Effector memory CD4-positive, alpha-beta T cell (primary cell): ENCODE measurements around the gene ZFYVE9.

ENCODE experiments used
- DNase-seq, 3 donors: peaks; one replicate each; pipeline ENCODE4 v3.0.0-alpha.2; 2020
- H3K27ac ChIP-seq: 2 replicates; pipeline ENCODE4 v1.7.0; 2013; ENCODE audit warnings: mild to moderate bottlenecking, low read length, moderate library complexity; ENCODE audit not compliant: insufficient read depth, poor library complexity, severe bottlenecking
- H3K27me3 ChIP-seq: replicated peaks from 2 replicates; pipeline ENCODE4 v1.7.0; 2013; ENCODE audit warnings: mild to moderate bottlenecking, low read length; ENCODE audit not compliant: insufficient read depth, control insufficient read depth, poor library complexity, severe bottlenecking
- H3K36me3 ChIP-seq: 2 replicates; pipeline ENCODE4 v1.7.0; 2013; ENCODE audit warnings: mild to moderate bottlenecking, low read length, moderate library complexity; ENCODE audit not compliant: control insufficient read depth, insufficient read depth
- H3K4me1 ChIP-seq: 2 replicates; pipeline ENCODE4 v1.7.0; 2013; ENCODE audit warnings: low read length, mild to moderate bottlenecking; ENCODE audit not compliant: control insufficient read depth, insufficient read depth, poor library complexity, severe bottlenecking
- H3K4me3 ChIP-seq: 2 replicates; pipeline ENCODE4 v1.7.0; 2013; ENCODE audit warnings: low read length, low read depth, mild to moderate bottlenecking; ENCODE audit not compliant: insufficient read depth, poor library complexity, severe bottlenecking
- H3K9me3 ChIP-seq: 2 replicates; pipeline ENCODE4 v1.7.0; 2013; ENCODE audit warnings: mild to moderate bottlenecking, low read length, moderate library complexity; ENCODE audit not compliant: control insufficient read depth

ZFYVE9 gene

GRCh38 chr1:52352690-52353089 lies 210.8 kb downstream of the ZFYVE9 start:
- Histone ChIP-seq H3K9me3 (no peaks in the 10 kb centered on the region), H3K27me3 (no peaks in the 10 kb centered on the region), H3K36me3 (peaks cover 64% of the 10 kb centered on the region), H3K4me1 (no peaks in the 10 kb centered on the region), H3K4me3 (no peak overlapping the region), H3K27ac (no peak overlapping the region)
- no peak for DNase-seq

DNA sequence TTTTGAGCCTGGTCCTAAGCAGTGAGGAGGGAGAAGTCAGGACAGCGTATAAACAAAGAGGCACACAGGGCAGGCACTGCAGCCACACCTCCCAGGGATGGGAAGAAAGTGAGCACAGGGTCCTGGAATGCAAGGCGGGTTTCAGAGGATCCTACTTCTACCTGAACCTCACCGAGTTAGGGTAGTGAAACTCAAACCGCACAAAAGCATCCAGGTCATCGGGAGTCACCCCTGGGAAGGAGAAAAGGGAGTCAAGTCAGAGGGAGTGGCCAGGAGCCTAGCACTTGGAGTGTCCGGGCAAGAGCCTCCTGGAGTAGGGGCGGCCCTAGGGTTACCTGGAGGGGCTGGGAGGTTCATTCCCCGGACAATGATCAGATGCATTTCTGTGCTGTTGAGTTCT lies 213.5 kb downstream of the ZFYVE9 start:
- Histone ChIP-seq H3K9me3 (no peaks in the 10 kb centered on the region), H3K36me3 (peaks cover 92% of the 10 kb centered on the region), H3K4me1 (no peaks in the 10 kb centered on the region), H3K27me3 (no peaks in the 10 kb centered on the region), H3K27ac (no peak overlapping the region), H3K4me3 (no peak overlapping the region)
- no peak for DNase-seq

DNA sequence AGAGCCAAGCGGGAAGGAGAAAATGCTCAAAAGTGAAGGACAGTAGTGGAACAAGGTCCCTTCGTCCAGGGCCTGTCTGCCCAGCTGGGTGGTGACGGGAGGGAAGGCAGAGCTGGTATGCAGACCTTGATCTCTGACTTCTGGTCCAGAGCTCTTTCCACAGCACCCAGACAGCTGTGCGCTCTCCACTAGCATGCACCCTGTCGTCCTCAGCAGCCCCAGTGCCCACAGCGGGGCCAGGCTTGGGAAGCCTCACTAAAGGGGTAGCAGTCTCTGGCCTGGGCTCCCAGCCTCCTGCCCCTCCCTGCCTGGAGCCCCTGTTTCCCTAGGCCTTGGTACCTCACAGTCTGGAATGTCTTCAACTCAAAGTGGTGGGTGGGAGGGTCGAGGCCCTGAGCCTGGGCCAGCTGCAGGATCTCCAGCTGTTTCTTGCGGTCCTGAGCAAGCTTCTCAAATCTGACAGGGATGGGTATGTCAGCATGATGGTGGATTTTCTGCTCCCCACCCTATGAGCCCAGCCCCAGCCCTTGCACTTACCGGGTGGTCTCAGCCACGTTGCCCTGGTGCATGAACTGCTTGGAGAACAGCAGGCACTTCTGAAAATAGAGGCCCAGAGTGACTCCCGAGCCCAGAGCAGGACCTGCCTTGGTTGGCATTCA lies 214.1 kb downstream of the ZFYVE9 start:
- Histone ChIP-seq H3K4me1 (no peaks in the 10 kb centered on the region), H3K4me3 (no peak overlapping the region), H3K27me3 (no peaks in the 10 kb centered on the region), H3K9me3 (no peaks in the 10 kb centered on the region), H3K27ac (no peak overlapping the region), H3K36me3 (peaks cover 95% of the 10 kb centered on the region)
- DNase-seq = no peak

DNA sequence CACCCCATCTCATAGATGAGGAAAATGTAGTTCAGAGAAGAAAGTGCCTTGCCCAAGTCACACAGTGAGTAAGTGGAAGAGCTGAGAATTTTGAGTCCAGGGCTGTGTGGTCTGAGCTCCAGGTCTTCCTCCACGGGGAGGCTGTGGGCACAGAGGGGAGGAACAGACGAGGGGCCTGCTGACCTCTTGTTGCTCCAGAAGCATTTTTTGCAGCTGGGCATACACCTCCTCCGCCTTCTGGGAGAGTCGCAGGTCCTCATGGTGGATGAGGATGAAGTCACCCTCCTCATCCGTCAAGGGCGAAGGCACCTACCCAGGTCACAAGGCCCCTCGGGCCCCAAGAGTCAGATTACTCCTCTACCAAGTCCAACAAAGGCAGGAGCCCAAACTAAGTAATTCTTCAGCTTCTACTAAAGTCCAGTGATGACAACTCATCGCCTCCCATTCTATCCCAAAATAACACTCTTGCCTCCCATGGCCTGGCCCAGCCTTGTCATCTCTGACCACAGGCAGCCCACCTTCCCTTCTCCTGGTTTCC lies 215.0 kb downstream of the ZFYVE9 start:
- H3K4me3 ChIP-seq = no peak overlapping the region
- DNase-seq = no peak
- H3K9me3 ChIP-seq = no peaks in the 10 kb centered on the region
- peaks cover 99% of the 10 kb centered on the region for H3K36me3 ChIP-seq
- no peaks in the 10 kb centered on the region for H3K4me1 ChIP-seq
- no peaks in the 10 kb centered on the region for H3K27me3 ChIP-seq
- no peak overlapping the region for H3K27ac ChIP-seq

DNA sequence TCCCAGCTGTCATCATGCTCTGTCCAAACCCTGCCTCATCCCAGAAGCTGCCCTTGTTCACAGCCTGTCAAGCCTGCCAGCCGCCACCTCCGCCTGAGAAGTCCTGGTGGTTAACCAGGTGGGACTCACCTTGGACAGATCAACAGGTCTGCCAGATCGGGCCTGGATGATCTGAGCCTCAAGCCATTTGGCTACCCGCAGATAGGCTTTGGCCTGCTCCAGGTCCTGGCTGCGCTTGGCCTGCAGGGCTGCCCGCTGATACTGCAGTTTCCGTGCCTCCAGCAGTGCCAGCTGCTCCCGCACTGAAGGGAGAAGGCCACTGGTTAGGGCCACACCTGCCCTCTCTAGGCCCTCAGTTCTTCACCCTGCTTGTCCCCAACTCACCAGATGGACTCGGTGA lies 215.5 kb downstream of the ZFYVE9 start:
- Histone ChIP-seq H3K27me3 (no peaks in the 10 kb centered on the region), H3K27ac (peak overlapping the region; percentile 7), H3K4me3 (no peak overlapping the region), H3K4me1 (no peaks in the 10 kb centered on the region), H3K9me3 (no peaks in the 10 kb centered on the region), H3K36me3 (peaks cover 99% of the 10 kb centered on the region)
- no peak for DNase-seq

DNA sequence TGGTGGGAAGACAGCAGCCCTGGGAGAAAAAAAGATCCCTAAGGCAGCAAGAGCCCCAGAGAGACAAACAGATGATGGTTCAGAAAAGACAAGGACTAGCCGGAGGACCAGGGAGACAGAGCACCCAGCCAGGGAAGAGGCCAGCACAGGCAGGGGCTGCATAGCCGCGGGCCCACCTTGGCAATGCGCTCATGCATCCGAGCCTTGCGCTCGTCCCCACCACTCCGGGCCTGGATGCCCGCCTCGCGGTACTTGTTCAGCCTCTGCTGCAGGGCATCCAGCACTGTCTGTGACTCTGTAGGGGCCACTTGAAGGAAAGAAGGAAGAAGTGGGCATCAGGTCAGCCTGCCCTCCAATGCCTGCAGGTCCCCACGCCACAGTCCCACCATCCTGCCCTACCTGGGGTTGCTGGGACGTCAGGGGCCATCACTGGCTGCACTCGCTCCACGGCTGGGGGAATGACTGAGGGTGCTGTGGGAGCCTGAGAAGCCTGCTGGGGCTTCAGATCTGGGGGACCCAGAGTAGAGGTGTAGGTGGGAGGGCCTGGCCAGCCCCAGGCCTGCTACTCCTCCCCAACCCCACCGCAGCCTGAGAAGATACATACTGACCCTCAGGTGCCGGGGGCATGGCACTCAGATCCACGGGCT lies 217.1 kb downstream of the ZFYVE9 start:
- Histone ChIP-seq H3K36me3 (peaks cover 90% of the 10 kb centered on the region), H3K4me1 (peaks cover under 1% of the 10 kb centered on the region)
- no peak for DNase-seq

GRCh38 chr1:52359676-52360594 lies 218.0 kb downstream of the ZFYVE9 start:
- Histone ChIP-seq H3K27me3 (no peaks in the 10 kb centered on the region), H3K4me3 (no peak overlapping the region), H3K36me3 (peaks cover 80% of the 10 kb centered on the region), H3K27ac (no peak overlapping the region), H3K9me3 (no peaks in the 10 kb centered on the region), H3K4me1 (peaks cover 10% of the 10 kb centered on the region)
- DNase-seq = no peak

More for the DNA sequence above, 217.1 kb downstream of the ZFYVE9 start:
- H3K27me3 ChIP-seq = no peaks in the 10 kb centered on the region
- H3K9me3 ChIP-seq = no peaks in the 10 kb centered on the region
- no peak overlapping the region for H3K4me3 ChIP-seq
- no peak overlapping the region for H3K27ac ChIP-seq

- no peak overlapping the region for H3K27ac ChIP-seq
- DNase-seq = no peak
- no peak overlapping the region for H3K4me3 ChIP-seq
- peaks cover 17% of the 10 kb centered on the region for H3K4me1 ChIP-seq
- no peaks in the 10 kb centered on the region for H3K27me3 ChIP-seq
- no peaks in the 10 kb centered on the region for H3K9me3 ChIP-seq
- H3K36me3 ChIP-seq = peaks cover 74% of the 10 kb centered on the region
These were observed 218.7 kb downstream of the ZFYVE9 start for GRCh38 chr1:52360595-52360968.

GRCh38 chr1:52364235-52364839 lies 222.4 kb downstream of the ZFYVE9 start:
- Histone ChIP-seq H3K9me3 (no peaks in the 10 kb centered on the region), H3K27me3 (no peaks in the 10 kb centered on the region), H3K4me3 (no peak overlapping the region), H3K27ac (peak overlapping the region; percentile 87), H3K36me3 (peaks cover 36% of the 10 kb centered on the region), H3K4me1 (peaks cover 17% of the 10 kb centered on the region)
- no peak for DNase-seq
